H1 (cell line): ENCODE data around the gene NPFFR2. TPM values are rescaled to one million over a fixed set of nuclear protein-coding genes. Genes with fewer than 3 reads are reported as not detected.

Experiments used
- CTBP2 ChIP-seq: IDR thresholded peaks from 2 replicates; pipeline ENCODE4 v1.7.0; 2011; ENCODE audit warnings: borderline replicate concordance, mild to moderate bottlenecking, moderate library complexity, mixed read lengths, low read length; ENCODE audit not compliant: insufficient read depth, insufficient read length
- PHF8 ChIP-seq: fragments of 200-600 bp; sonication (generic); conservative IDR thresholded peaks from 2 replicates; pipeline ENCODE4 v1.7.1; 2012; ENCODE audit warnings: low read depth, mild to moderate bottlenecking, inconsistent platforms, low read length, moderate library complexity
- SIRT6 ChIP-seq: IDR thresholded peaks from one replicate; pipeline ENCODE4 v1.7.1; 2012; ENCODE audit warnings: low read length, inconsistent platforms
- polyA plus RNA-seq, 7 experiments: library from polyadenylated mRNA; depleted of rRNA in 3 of 7; stranded (reverse) in 5 of 7; unstranded in 2 of 7; fragments of >200 nt in 5 of 7; fragments of 200-250 nt in 2 of 7; gene quantifications; 1 replicate in 5 of 7; 2 replicates in 1 of 7; 4 replicates in 1 of 7; pipeline versions ENCODE4 v1.2.1 to v1.2.3, GENCODE V29; 2011 to 2013; ENCODE audit warnings: missing spikeins in 2 of 7, mixed read lengths in 2 of 7
- total RNA-seq: library from RNA; stranded (reverse); fragmentation: NEBNext Ultra II Directional; extraction: Animal tissue kit (Norgen Biotek cat#: 25700); gene quantifications from 2 replicates; pipeline ENCODE4 v1.2.1, GENCODE V29; 2021
- TF ChIP-seq, protein P1 (sequence below), 3 experiments: IDR thresholded peaks; 1 replicate in 2 of 3; 2 replicates in 1 of 3; pipeline versions ENCODE4 v1.5.1 to v1.6.1; 2011; ENCODE audit warnings: low read length in 3 of 3, mild to moderate bottlenecking in 3 of 3, inconsistent platforms in 2 of 3, low read depth in 1 of 3, moderate library complexity in 1 of 3; ENCODE audit not compliant: insufficient read depth in 1 of 3; ENCODE audit errors: control extremely low read depth in 1 of 3

NPFFR2 gene
- total and polyA plus RNA-seq, 2 of the 8 experiments (the other 6 are each of a cell fraction or from before 2014, with no cell fraction given) = 0.26 to 0.53 TPM

DNA sequence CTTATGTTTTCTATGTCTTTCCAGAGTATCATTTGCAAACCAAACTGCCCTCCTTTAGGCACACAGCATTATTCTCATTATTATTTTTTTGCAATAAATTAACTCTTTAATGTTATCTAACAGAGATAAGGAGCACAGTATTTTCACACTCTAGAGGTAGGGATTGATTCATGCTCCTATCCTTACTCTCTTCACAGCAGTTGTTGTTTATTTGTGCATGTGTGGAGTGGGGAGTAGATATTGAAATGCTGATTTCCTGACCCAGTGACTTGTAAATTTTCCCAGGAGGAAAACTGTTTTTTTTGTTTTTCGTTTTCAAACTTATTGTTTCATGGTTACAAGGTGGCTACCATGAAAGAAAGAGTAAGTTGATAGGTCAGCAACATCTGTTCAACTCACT, 140.0 kb downstream of the NPFFR2 start (continued):
- TF ChIP-seq, protein P1, sequence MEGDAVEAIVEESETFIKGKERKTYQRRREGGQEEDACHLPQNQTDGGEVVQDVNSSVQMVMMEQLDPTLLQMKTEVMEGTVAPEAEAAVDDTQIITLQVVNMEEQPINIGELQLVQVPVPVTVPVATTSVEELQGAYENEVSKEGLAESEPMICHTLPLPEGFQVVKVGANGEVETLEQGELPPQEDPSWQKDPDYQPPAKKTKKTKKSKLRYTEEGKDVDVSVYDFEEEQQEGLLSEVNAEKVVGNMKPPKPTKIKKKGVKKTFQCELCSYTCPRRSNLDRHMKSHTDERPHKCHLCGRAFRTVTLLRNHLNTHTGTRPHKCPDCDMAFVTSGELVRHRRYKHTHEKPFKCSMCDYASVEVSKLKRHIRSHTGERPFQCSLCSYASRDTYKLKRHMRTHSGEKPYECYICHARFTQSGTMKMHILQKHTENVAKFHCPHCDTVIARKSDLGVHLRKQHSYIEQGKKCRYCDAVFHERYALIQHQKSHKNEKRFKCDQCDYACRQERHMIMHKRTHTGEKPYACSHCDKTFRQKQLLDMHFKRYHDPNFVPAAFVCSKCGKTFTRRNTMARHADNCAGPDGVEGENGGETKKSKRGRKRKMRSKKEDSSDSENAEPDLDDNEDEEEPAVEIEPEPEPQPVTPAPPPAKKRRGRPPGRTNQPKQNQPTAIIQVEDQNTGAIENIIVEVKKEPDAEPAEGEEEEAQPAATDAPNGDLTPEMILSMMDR (IDR thresholded peaks at IDR 0.05; ENCODE audit: control extremely low read depth in 1 of 3, insufficient read depth in 1 of 3, low read depth in 1 of 3, low read length in 3 of 3) = no peak
- no peak for TF ChIP-seq PHF8
- no peak for TF ChIP-seq SIRT6
- TF ChIP-seq CTBP2 = no peak
